GM21526 (cell line): ENCODE results near the gene DTNB.

Source experiments
- ATAC-seq: cut with Tn5 transposase; IDR thresholded peaks from one replicate; pipeline ENCODE4 v1.9.1; 2021; ENCODE audit warnings: moderate library complexity; ENCODE audit not compliant: unreplicated experiment, low FRiP score

DTNB gene

DNA sequence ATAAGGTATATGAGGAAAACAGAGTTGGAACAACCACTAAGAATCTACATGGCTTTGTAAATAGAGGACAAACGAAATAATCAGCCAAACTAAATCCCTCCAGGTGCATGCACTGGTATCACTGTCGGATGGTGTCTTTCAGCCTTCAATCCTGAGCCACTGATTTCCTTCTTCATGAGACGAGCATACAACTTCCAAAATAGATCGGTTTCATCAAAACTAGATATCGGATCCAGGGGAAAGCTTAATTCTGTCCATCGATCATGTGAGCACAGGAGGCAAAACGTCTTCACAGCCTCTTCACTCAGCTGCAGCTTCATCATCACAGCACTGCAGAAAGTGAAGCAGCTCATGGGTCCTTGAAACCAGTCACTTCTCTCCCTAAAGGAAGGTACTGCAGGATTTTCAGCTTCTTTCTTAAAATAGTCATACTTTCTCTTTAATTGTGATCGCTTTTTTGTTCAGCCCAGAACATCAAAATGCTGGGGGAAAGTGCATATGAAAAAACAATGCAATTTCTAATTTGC, 80.5 kb downstream of the DTNB start:
- no peak for ATAC-seq

DNA sequence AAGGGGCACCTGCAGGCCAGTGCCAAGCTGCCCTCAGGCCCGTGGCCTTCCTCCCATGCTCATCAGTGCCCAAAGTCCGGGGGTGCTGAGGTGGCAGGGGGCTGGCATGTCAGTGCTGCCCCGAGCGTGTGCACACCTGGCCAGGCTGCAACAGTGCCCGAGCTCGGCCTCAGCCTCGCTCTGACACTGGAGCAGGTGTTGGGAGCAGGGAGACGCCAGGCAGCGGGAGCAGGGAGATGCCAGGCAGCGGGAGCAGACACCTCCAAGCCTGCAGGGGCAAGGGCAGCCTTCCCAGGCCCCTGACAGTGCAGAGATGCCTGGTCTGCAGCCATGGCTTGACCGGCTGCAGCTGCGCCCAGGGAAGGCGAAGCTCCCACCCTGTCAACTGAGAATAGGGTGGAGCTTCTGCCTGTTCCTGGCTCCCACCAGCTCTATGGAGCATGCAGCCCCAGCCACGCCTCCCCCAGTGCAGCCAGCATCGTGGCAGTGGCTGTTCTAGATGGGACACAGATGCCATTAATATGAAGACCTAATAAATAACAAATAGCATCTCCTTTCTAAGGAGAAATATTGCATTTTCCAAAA, 82.4 kb downstream of the DTNB start:
- ATAC-seq = no peak

DNA sequence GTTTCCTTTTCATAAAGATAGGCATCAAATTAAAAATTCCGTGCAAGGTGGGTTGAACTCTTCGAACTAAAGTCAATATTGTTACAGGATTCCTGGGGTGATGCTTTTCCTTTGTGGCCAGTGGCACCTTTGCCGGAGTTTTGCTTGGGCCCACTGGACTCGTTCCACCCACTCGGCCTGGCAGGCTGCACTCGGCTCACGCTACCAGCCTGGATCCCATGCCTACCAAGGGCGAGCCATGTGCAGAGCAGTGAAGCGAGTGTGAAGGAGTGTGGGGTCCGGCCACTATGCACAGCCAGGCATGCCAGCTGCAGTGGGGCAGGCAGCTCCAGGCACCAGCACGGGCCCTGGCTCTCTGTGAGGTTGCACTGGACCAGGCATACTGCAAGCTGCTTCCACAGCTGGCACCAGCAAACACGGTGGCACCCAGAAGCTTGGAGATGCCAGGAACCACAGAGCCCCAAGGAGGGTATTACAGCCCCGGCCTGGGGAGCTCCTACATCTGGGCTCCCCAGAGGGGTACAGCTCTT, 83.6 kb downstream of the DTNB start:
- no peak for ATAC-seq

DNA sequence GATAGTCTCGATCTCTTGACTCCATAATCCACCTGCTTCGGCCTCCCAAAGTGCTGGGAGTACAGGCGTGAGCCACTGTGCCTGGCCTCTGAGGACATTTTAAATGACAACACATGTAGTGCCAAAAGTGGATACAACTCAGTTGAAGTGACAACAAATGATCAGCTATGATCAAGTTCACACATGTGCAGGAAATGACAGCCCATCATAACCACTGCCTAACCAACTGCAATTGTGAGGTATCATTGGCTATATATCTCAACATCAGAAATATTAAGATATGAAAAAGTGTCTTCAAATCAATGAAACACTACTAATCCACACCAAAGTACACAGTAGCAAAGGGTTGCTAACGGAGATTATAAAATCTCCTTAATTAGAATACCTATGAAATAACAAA, 84.8 kb downstream of the DTNB start:
- no peak for ATAC-seq

DNA sequence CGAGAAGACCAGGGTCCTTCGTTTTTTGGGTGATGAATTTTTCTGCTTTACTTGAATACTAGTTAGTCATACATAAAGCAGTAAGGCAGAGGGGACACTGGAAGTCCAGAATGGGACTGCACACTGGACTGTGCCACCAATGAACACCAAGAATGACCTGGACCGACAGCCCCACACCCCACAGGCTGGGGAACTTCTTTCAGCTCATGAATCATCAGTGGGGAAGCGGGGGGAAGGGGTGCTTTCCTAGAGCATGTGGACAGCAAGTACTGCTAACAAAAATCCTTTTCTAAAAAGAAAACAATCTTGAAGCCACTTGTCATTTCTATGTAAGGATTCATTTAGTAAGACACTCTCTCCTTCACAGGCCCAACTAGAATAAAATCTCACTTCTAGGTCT, 86.0 kb downstream of the DTNB start:
- ATAC-seq = no peak

DNA sequence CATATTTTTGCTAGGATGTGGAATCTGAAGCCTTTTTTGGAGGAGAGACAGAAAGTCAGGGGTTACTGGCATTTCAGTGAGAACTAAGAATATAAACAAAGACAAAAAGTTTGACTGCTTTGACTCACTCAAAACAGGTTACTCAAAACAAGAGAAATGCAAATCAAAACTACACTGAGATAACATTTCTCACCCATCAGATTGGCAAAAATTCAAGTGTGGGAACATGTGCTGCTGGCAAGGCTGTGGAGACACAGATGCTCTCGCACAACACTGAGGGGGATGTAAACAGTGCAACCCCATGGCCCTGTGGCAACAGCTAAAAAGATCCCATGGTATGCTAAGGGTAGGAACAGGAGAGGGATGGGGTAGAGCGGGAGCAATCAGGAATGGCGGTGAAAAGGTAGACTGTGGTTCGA, 86.6 kb downstream of the DTNB start:
- peak; percentile 47 for ATAC-seq

DNA sequence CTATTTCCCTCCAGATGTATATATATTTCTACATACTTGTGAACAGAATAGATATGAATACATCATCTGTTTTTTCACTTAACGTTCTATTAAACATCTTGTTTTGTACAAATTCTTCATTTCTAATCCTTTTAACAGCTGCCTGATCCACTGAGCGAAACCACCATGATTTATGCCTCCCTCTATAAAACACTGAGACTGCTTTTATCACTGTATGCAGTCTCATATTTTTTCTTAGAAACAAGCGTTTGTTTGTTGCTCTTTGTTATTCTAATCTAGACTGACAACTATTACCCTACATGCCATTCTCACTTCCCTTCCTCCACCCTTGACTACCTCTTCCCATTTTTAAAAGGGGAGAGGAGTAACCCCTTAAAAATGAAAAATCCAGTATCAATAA, 88.2 kb downstream of the DTNB start:
- ATAC-seq = no peak

DNA sequence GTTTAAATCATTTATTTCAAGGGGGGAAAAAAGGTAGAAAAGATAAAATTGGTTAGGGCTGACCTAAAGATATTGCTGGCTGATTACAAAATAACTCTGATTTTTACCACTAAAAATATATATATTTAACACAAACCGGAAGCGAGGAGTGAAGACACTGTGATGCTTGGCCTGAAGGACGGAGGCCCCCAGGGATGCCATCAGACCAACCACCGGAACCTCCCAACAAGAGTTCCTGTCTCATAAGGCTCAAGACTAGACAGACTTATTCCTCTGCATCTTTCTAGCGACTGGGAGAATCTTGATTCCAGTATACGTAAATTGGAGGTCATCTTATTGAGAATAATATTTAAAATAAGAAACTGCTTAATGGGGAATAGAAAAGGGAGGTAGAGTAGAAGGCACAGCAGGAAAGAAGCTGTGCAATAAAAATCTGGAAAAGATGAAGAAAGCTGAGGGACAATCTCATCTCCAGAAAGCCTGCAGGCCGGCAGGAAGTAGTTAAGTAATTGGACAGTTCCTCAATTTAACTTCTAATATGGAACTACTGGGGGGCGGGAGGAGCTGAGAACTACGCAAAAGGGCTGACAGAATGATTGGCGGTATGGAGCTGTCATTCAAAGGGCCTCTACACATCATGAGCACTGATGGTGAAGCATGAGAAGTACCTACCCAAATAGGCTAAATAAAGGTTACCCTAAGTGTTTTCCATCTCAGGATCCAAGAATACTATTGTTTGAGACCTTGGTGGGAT, 91.1 kb downstream of the DTNB start:
- no peak for ATAC-seq

DNA sequence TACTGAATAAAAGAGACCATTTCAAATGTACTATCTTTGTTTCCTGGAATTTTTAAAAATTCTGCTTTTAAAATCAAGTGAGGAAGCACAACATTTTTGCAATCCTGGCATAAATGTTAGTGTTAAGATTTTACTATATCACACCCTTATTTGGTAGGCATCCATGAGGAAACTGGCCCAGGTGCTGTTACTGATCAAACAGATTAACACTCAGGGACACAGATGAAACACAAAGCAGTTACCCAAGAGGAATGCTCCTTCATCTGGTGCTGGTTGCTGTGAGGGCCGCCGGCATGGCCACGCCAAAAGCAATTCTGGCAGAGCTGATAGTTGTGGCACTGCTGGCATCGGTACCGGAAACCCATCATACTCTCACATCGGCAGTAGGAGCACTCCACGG, 96.8 kb downstream of the DTNB start:
- ATAC-seq = no peak

DNA sequence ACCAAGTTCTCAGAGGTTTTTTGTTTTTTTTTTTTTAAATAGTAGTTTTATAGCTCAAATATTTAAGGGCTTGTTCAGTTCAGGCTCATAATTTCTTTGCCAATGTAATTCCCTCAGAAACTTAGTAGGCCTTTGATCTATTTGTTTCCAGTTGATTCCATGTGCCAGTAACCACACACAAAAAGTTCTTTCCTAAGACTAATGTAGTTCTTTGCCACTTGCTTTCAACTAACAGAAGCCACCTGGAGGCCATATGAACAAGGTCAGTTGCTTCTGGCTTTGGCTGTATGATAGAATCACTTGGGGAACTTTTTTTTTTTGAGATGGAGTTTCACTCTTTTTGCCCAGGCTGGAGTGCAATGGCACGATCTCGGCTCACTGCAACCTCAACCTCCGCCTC, 100.7 kb downstream of the DTNB start:
- no peak for ATAC-seq

DNA sequence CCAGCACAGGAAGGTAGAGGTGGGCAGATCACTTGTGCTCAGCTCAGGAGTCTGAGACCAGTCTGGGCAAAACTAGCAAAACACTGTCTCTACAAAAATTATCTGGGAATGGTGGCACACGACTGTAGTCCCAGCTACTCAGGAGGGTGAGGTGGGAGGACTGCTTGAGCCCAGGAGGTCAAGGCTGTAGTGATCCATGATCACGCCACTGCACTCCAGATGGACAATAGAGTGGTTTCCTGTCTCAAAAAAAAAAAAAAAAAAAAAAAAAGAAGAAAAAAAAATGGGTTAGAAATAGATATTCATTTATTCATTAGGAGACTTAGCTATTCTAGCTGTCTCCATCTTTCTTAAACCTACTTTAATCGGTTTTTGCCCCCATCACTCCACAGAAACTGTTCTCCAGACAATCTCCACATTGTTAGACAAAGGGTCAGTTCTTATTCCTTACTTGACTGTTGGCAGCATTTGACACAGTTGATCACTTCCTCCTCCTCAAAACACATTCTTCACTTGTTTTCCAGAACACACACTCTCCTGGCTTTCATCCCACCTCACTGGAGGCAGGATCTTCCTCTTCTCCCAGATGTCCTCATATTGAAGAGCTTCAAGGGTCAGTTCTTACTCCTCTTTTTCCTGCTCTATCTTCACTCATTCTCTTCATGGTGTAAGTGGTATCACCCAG, 103.1 kb downstream of the DTNB start:
- no peak for ATAC-seq

DNA sequence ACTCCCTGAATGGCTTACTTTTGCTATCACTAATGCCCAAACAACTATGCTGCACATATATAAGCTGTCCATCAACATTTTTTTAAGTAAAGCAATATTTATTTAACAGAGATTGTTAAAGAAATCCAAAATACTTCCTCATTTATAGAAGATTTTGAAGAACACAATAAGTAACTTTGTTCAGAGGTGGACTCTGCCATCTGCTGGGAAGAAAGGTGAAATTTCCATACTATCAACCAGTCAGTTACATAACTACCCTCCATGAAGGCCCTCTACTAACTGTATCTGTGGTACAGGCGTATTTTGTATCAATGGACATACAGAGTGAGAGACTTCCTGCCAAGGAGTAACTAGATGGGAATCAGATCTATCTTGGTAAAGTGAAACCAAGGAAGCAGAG, 106.0 kb downstream of the DTNB start:
- no peak for ATAC-seq

DNA sequence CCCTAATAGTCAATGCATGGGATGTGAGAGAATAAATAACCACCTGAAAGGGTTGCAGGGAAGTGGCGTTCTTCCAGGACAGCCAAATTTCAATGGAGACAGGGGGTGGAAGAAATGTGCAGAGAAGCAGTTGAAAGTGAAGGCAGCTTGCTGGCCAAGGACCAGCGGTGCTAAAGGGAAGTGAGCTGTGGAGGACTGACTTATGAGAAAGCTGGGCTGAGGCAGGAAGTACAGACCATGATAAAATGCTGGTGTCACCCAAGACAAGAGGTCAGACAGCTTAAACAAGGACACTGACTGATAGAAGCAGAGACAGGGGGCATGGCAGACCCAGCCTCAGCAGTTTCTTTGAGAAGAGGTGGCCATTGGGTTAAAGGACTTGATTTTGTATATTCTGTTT, 106.7 kb downstream of the DTNB start:
- no peak for ATAC-seq

DNA sequence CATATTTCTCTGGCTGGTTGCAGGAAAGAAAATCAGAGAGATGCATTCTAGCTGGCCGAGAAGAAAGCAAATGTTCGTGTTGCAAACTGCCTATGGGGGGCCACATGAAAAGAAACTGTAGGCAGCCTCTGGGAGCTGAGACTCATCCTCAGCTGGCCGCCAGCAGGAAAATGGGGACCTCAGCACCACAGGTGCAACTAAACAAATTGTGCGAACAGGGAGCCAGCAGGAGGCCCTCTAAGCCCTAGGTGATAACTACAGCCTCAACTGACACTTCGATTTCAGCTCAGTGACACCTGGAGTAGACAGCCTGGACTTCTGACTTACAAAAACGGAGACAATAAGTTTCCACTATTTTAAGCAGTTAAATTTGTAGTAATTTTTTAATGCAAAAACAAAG, 107.3 kb downstream of the DTNB start:
- no peak for ATAC-seq

DNA sequence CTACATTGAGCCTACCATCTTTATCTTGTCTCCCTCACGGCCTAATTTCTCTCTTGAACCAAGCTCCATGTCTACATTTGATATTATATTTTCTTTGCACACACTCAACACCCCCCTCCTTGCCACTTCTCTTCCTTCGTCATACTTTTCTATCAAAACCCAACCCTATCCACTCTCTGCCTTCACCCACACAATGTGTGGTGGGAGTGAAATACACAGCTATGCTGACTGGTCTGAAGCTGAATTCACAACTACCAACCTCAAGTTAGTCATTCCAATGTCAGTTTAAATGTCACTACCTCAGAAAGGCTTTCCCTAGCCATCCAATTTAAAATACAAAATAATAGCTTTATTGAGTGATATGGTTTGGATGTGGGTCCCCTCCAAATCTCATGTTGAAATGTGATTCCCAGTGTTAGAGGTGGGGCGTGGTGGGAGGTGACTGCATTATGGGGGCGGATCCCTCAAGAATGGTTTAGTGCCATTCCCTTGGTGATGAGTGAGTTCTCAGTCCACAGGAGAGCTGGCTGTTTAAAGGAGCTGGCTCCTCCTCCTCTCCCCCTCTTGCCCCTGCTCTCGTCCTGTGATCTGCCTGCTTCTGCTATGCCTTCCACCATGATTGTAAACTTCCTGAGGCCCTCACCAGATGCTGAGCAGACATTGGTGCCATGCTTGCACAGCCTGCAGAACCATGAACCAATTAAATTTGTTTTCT, 112.1 kb downstream of the DTNB start:
- ATAC-seq = no peak

DNA sequence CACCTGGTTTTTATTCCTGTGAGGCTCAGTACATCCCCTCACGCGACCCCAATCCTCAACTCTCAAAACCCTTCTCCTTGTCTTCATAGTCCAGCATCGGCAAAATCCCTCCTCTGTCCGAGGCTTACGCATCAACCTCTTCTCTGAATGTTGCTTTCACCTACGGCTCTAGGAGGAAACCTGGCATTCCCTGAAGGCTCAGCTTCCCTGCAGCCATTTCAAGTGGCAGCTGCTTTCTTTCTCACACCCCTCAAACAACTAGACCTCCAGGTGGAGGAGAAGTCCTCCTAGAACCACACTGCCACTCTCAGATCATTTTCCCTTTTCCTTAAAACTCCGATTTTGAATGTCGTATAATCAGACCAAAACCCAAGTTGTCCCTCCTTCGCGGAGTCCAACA, 114.2 kb downstream of the DTNB start:
- no peak for ATAC-seq

DNA sequence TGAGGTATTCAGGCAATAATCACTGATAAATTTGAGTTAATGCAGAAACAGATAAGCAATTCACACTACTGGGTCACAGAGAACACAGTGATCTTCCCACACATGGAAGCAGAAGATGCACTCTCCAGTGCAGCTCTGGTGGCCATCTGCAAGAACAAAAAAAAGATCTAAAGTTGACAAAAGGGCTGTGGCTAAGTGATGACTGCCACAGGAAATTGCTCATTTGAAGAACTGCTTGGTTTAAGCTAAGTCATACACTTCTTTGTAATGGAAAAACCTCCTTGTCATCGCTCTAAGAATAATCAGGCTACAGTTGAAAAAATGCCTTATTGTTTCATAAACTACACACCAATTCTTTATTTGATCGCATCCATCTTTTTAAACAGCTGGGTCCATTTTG, 115.1 kb downstream of the DTNB start:
- no peak for ATAC-seq

DNA sequence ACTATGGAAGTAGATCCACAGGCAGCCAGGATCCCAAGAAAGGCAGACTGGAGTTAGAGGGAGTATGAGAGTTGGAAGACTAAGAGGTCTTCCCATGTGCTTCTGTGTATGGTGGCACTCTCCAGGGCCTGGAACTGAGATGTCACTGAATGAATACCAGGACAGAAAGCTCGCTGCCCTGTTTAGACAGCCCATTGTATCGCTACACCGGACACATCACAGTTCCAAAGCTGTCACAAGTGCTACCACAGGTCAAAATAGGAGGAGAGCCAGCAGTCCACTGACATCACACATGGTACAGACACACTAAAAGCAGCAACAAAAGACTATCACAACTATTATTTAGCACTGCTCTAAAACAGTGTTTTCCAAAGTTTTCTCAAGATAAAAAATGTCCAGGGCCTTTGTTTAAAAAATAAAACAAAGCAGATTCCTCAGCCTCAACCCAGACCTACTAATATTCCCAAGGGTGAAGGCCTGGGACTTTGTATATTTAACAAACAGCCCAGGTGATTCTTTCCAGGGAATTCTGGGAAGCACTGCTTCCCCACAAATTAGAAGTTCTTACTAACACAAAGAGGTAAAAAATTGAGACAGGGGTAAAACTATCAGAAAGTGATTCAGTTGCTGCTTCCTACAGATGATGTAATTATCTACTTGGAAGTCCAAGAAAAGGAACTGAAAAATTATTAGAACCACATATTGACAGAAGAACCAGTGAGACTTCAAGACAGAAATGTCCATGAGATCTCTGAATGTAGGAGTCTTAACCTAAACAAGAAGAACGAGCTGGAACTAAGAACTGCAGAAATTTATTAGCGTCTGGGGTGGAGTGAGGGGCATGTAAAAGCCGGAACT, 116.0 kb downstream of the DTNB start:
- no peak for ATAC-seq

DNA sequence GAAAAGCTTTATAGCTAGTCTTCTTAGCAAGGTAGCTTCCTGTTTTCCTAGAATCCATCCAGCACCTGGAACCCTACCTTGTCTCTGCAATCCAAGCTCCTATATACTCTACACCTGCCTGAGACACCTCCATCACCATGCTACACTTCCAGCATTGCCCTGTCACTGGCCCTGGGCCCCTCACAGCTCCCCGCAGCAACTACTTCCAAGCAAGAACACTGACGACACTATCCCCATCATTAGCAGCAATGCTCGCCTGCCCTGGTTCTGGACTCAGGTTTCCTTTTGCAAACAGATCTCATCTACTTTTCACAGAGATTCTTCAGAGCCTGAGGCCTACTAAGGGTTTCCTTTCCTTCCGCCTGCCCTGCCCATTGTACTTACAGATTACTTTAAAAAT, 121.1 kb downstream of the DTNB start:
- no peak for ATAC-seq

DNA sequence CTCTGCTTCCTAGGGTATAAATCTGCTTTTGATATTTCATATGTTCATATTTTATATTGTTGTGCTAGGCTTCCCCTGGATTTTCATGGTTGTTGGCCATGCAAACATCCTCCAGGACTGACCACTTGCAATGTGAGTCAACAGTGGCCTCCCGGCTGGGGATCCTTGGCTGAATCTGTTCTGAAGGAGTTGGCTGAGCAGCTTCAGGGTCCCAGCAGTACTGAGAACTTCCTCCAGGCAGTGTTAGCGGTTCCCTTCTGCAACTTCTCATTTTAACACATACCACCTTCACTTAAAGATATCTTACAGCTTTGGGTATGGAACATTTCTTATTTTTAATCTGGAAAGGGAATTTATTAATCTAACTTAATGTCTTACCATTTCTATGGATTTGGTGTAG, 122.1 kb downstream of the DTNB start:
- no peak for ATAC-seq
